Left ventricle myocardium inferior (tissue), 1 donor: ENCODE data around the gene IQSEC3. TPM values are rescaled to one million over a fixed set of nuclear protein-coding genes. Genes with fewer than 3 reads are reported as not detected.

Experiments used
- DNase-seq: peaks from one replicate; pipeline ENCODE4 v3.0.0-alpha.2; 2020
- H3K27ac ChIP-seq: fragments of 200-600 bp; replicated peaks from 2 replicates; pipeline ENCODE4 v1.8.0; 2021
- H3K27me3 ChIP-seq: fragments of 200-600 bp; 2 replicates; pipeline ENCODE4 v1.8.0; 2021; ENCODE audit warnings: low read depth
- H3K36me3 ChIP-seq: fragments of 200-600 bp; 2 replicates; pipeline ENCODE4 v1.8.0; 2021
- H3K4me1 ChIP-seq: fragments of 200-600 bp; 2 replicates; pipeline ENCODE4 v1.8.0; 2021
- H3K4me3 ChIP-seq: fragments of 200-600 bp; 2 replicates; pipeline ENCODE4 v1.8.0; 2021; ENCODE audit warnings: mild to moderate bottlenecking, moderate library complexity
- H3K9me3 ChIP-seq: fragments of 200-600 bp; replicated peaks from 2 replicates; pipeline ENCODE4 v1.8.0; 2021
- intact Hi-C: fragments of 100-400 bp; cut with micrococcal nuclease; formaldehyde crosslinking; loops from one replicate; pipeline ENCODE4 v1.11.0; 2022
- total RNA-seq: library from RNA; stranded (reverse); fragmentation: NEBNext Ultra II Directional; extraction: Animal tissue kit (Norgen Biotek cat#: 25700); gene quantifications from one replicate; pipeline ENCODE4 v1.2.1, GENCODE V29; 2021
- TF ChIP-seq, protein P1 (sequence below): fragments of 200-600 bp; IDR thresholded peaks from 2 replicates; pipeline ENCODE4 v1.8.0; 2021; ENCODE audit warnings: antibody characterized with exemption, mild to moderate bottlenecking, borderline replicate concordance
- donor health status: DM: no; HTN: yes; CAD: no; lungs with severe emphysema.

The IQSEC3 gene
- total RNA-seq, 1 donor from 2014 or later = 0.69 TPM

DNA sequence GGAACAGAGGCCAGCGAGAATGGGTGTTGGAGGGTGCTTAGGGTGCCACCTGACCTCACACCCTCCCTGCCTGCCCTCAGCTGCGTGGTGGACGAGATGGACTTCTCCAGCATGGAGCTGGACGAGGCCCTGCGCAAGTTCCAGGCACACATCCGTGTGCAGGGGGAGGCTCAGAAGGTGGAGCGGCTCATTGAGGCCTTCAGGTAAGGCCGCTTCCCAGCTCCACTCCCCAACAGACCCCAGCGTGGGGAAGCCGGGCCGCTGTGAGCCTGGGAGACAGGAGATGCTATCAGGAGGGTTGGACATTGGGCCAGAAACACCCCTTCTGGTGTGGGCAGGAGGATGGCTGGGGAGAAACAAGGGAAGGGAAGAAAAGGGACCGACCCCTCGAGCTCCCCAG lies 90.4 kb downstream of the IQSEC3 start:
- Histone ChIP-seq H3K36me3 (no peaks in the 10 kb centered on the region), H3K27me3 (peaks cover 7% of the 10 kb centered on the region), H3K4me3 (no peak overlapping the region), H3K27ac (no peak overlapping the region), H3K9me3 (no peaks in the 10 kb centered on the region), H3K4me1 (no peaks in the 10 kb centered on the region)
- DNase-seq = no peak
- TF ChIP-seq, protein P1, sequence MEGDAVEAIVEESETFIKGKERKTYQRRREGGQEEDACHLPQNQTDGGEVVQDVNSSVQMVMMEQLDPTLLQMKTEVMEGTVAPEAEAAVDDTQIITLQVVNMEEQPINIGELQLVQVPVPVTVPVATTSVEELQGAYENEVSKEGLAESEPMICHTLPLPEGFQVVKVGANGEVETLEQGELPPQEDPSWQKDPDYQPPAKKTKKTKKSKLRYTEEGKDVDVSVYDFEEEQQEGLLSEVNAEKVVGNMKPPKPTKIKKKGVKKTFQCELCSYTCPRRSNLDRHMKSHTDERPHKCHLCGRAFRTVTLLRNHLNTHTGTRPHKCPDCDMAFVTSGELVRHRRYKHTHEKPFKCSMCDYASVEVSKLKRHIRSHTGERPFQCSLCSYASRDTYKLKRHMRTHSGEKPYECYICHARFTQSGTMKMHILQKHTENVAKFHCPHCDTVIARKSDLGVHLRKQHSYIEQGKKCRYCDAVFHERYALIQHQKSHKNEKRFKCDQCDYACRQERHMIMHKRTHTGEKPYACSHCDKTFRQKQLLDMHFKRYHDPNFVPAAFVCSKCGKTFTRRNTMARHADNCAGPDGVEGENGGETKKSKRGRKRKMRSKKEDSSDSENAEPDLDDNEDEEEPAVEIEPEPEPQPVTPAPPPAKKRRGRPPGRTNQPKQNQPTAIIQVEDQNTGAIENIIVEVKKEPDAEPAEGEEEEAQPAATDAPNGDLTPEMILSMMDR = no peak
- intact Hi-C loops = no loop called here

DNA sequence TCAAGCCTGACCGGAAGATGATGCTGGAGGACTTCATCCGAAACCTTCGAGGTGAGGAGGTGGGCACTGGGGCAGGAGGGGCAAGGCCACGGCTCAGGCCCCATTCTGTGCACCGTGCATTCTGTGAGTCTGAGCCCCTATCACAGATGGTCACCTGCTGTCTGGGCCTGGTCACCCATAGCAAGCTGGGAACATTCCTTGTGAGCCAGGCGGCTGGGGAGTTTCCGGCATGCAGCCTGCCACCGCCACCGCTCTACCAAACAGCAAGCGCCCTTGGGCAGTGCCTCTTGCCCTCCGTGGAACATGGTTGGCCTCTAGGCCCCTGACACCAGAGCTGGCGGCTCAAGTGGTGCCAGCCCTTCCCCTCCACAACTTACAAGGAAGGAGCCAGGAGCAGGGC lies 91.1 kb downstream of the IQSEC3 start:
- no peak overlapping the region for H3K4me3 ChIP-seq
- TF ChIP-seq, protein P1 = no peak
- no peaks in the 10 kb centered on the region for H3K4me1 ChIP-seq
- H3K27me3 ChIP-seq = no peaks in the 10 kb centered on the region
- no peaks in the 10 kb centered on the region for H3K36me3 ChIP-seq
- intact Hi-C loops = no loop called here
- no peaks in the 10 kb centered on the region for H3K9me3 ChIP-seq
- DNase-seq = no peak
- H3K27ac ChIP-seq = no peak overlapping the region

DNA sequence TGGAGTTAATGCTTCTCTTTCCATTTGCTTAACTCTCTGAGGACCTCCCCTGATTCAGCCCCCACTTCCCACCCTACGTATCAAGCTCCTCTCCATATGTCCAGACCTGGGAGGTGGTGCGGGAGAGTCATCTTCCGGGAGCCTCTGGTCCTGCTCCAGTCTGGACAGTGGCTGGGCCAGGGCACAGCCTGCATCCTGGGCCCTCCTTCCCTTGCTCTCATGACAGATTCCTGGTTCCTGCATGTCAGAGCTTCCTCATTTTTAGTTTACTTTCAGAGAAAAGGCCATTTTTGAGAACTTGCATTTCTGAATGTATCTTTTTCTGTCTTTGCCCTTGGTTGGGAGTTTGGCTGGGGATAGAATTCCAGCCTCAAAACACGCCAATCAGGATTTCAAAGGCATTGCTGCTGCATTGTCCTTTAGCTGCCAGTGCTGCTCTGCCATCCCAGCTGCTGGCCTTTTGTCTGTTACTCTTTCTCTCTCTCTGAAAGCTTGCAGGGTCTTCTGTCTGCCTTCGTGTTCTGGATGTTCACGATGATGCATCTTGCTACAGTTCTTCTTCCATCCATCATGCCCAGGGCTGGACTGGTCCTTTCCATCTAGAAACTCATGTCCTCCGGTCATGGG lies 92.7 kb downstream of the IQSEC3 start:
- Histone ChIP-seq H3K4me3 (no peak overlapping the region), H3K4me1 (no peaks in the 10 kb centered on the region), H3K9me3 (no peaks in the 10 kb centered on the region), H3K27ac (no peak overlapping the region), H3K27me3 (no peaks in the 10 kb centered on the region), H3K36me3 (no peaks in the 10 kb centered on the region)
- intact Hi-C loops = no loop called here
- DNase-seq = no peak
- TF ChIP-seq, protein P1 = no peak

DNA sequence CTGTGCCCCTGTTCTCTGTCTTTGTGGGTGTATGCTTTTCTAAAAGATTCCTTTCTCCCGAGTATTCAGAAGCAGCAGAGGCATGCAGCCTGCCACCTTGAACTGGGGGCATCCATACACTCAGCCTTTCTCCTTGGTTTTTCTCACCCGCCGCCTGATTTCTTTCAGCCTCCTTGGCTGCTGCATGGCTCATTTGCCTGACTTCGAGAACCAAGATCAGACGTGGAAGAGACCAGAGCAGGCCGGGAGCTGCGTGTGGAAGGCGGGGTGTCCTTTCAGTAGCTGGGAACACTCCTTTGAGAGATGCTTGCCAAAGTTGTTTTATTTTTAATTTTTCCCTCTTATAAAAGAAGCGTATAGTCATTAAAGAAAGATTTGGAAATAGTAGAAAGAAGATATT lies 94.3 kb downstream of the IQSEC3 start:
- H3K4me3 ChIP-seq = no peak overlapping the region

DNA sequence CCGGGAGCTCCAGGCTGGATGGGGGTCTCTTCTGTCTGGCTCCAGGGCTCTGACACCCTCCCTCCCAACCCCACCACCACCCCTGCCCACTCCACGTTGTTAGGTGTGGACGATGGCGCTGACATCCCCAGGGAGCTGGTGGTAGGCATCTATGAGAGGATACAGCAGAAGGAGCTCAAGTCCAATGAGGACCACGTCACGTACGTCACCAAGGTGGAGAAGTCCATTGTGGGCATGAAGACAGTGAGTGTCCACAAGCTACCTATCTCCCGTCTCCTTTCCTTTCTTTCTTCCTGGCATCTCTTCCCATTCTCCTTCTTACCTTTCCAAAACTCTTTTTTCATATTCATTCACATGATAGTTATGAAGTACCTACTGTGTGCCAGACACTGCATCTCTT lies 95.3 kb downstream of the IQSEC3 start:
- intact Hi-C loops = no loop called here
- Histone ChIP-seq H3K9me3 (no peaks in the 10 kb centered on the region), H3K36me3 (no peaks in the 10 kb centered on the region), H3K27me3 (peaks cover 3% of the 10 kb centered on the region), H3K27ac (no peak overlapping the region), H3K4me1 (peaks cover 5% of the 10 kb centered on the region), H3K4me3 (no peak overlapping the region)
- TF ChIP-seq, protein P1 = no peak
- no peak for DNase-seq

More for the DNA sequence above, 94.3 kb downstream of the IQSEC3 start:
- peaks cover 3% of the 10 kb centered on the region for H3K27me3 ChIP-seq
- no peak overlapping the region for H3K27ac ChIP-seq
- TF ChIP-seq, protein P1 = no peak
- no peak for DNase-seq
- H3K4me1 ChIP-seq = no peaks in the 10 kb centered on the region
- no peaks in the 10 kb centered on the region for H3K36me3 ChIP-seq
- intact Hi-C loops = no loop called here
- no peaks in the 10 kb centered on the region for H3K9me3 ChIP-seq
